ENCODE measurements around the gene RAPGEF1.

The RAPGEF1 gene

DNA sequence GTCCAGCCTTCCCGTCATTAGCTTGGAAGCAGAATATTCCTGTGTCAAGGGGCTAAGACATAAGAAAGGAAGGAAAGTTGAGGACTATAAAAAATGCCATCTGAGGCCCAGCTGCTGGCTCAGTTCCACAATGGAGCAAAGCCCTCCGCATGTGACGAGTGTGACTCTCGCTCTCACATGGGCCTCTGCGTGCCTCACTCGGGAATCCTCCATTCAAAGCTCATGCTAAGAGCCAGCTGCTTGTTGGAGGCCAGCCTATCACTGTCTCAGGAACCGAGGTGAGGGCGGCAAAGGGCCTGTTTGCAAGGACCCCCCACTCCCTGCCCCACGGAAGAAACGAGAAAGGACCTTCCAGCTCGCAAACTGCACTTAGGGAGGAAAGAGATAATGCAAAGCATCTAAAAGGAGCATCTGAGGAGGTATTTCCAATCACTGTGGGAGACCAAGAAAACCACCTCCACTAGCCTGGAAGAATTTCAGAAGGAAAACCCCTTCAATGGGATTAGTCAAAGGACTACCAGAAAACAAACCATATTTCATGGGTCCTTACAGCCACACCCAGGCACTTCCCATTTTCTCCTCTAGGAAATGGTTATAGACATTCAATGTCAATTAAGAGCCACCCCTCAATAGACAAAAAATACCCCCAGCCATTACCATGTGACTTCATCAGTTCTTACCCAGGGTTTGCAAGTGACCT lies 99.3 kb downstream of the RAPGEF1 start:
- DNase-seq = no peak

DNA sequence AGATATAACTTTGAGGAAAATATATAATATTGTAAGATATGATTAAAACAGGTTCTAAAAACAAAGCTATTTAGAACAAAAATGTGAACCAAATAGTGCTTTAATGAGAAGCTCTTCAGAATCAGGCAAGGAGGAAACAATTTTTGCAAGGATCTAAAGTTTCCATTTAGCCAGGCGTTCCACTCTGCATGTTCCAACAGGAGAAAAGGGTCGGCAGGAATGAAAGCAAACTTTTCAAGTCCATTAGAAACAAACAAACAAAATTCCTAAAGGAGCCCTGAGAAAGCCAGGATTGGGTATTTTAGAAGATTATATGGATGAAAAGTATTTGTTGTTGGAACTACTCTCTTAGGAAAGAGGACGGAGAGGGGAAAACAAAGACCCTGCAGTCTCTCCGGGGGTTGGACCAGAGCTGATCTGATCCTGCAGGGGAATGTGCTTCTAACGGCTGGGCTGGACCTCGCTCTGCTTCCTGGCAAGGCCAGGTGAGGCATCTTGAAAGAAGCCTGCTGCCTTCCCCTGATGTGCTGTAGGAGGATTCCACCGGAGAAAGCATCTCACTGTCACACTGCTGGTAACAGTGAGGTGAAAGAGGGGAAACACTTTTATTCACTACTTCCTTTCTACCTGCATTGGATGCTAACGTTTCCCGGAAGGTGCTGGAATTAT lies 100.0 kb downstream of the RAPGEF1 start:
- DNase-seq = no peak

DNA sequence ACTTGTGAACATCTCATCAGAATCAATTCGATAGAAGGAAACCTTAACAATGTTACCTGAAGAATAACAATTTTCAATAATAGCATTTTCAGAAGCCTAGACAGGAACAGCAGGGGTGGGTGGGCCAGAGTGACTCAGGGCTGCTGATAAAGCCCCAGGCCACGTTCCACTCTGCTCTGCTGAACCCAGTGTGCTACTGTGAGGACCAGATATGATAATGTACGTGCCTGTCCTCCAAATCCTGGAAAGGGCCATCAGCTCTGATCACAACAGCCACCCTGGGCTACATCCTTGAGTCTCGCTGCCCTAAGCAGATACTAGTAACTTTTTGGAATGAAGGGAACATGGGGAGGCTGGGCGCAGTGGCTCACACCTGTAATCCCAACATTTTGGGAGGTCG lies 103.3 kb downstream of the RAPGEF1 start:
- DNase-seq = no peak

DNA sequence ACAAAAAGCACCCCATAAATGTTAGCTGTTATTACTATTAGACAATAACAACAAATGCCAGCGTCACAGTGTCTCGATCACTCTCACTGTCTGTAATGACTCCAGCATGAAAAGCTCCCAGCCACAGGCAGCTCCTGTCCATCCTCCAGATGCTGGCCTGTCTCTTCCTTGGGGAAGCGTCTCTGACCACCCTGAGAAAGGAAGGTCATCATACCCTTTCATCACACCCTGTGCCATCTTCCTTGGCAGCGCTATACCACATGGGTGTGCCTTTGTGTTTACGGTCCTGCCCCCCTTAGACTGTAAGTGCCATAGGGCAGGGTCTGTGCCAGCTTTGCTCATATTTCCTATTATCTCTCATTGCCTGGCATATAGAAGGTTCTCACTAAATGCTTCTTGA lies 104.0 kb downstream of the RAPGEF1 start:
- DNase-seq = no peak

DNA sequence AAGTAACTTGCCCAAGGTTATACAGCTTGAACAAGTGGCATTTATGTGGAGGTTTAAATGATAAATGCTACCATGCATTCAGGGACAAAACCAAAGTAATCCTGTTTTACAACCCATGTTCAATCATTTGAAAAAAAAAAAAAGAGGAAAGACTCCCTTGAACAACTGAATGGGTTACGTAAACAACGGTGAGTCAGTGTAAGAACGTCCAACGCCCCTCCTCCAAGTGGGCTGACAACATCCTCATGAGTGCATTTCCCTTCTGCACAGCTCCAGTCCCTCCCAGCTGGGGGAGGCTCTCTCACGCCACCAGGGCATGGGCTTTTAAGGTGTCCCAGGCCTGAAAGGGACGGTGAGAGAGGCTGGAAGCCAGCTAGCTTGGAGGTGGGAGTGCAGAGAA lies 104.6 kb downstream of the RAPGEF1 start:
- DNase-seq = peak; percentile 25

DNA sequence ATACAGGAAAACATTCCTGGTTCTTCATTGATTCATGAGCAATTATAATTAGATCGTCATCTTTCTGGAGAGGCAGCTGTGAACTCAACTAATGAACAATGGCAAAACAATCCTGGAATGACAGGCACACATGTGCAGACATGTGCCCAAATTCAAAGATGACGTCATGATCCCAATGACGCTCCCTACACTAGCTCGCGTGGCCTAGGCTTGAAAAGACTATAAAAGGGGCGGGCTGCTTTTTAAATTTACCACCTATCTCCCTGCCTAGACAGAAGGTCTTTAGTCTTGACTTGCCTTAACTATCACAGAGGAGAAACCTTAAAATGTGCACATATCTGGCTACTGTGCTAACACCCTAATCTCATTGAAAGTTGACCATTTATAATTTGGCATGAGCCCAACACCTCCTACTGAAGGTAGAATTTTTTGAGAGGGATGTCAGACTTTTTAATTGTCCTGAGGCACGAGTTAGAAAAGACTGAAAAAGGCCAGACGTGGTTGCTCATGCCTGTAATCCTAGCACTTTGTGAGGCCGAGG lies 106.3 kb downstream of the RAPGEF1 start:
- DNase-seq = no peak

DNA sequence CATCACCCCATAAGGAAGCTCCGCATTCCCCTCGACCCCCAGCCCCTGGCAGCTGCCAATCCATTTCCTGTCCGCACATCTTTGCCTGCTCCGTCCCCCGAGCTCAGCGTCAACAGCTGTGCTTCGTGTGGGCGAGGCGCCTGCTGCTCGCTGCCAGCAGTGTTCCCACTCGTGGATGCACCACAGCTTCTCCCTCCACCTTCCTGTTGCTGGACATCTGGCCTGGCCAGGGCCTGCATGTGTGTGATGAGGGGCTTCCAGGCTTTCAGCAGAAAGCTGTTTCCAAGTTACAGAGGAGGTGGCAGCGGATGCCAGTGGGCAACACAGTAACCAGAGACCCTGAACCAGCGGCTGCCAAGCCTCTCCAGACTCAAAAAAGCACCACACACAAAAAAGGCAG lies 108.6 kb downstream of the RAPGEF1 start:
- no peak for DNase-seq

DNA sequence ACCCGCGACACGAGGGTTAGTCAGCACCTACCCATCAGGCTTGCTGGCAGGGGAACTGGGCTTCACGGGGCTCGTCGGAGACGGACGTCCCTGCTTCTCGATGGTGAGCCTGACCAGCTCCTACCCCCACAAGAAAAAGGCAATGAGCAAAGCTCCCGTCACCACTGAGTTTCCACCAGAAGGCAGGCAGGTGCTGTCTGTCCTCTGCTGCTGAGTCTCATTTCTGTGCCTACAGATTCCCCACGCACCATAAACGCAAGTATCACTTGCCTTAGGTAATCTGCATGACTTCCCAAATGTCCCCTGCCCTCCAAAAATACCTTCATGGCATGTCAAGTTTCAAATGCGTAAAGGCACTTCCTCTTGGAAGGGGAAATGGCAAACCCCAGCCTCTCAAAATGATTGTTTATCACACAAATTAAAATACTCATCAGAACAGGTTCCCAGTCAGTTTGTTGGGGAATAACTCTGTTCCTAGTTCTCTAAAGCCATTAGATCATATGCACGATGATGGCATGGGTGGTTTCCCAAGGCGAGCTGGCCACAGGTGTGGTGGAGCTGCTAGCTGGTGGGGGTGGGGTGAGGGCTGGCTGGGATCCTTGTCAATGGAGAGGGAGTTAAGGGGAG lies 109.6 kb downstream of the RAPGEF1 start:
- DNase-seq = no peak

DNA sequence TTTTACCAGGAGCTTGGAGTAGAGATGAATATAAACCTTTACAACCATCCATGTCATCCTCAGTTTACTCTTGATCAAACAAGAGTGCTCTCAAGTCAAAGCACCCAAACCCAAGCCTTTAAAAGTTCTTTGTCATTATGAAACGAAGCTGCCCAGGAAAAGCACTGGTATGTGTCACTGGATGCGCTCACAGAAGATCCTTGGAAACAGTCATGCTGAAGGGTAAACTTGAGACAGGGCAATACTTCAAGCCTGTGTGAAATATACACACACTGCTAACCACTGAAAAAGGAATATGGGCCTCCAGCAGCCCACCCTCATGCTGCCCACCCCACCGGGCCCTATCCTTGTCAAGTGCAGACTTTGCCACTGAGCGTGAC lies 110.1 kb downstream of the RAPGEF1 start:
- DNase-seq = no peak

DNA sequence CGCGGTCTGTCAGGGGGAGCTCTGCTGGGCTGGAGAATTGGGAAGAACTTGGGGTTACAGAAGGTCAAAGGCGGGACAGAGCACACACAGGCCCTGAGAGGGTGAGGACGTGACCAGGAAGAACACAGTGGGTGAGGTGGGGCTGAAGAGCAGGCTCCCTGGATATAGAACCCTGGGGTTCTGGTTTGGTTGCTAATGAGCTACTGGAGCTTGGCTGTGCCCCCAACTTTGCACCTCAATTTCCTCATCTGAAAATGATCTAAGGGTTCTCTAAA lies 110.7 kb downstream of the RAPGEF1 start:
- no peak for DNase-seq

DNA sequence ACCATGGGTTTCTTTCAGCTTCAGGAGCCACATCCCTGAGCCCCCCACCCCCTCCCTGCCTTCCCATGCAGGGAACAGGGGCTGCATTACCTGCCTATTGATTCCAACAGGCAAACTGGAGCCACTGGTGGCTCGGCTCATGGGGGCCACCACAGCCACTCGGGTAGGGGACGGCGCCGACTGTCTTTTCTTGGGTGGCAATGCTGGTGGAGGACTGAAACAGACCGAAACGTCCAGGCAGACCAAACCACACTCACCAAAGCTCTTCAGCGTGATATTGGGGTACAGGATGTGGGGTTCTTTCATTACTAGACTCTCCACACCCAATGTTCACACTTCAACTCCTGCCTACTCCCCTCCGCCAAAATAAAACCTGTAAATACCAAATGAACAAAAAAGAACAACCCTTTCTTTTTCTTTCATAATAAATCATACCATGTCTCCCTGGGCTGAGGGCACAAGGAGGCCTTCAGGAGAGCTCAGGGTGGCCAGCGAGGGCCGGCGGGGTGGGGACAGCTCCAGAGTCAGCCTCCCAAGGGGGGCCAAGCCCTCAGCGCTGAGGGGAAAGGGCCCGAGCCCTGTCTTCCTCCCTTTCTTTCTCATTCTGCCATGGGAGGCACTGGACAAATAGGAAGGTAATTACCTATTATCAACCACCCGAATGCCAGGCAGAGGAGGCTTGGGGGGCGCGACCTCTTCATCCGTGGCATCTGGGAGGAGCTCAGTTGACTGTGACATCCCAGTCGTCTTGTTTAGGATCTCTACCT lies 111.2 kb downstream of the RAPGEF1 start:
- DNase-seq = no peak

DNA sequence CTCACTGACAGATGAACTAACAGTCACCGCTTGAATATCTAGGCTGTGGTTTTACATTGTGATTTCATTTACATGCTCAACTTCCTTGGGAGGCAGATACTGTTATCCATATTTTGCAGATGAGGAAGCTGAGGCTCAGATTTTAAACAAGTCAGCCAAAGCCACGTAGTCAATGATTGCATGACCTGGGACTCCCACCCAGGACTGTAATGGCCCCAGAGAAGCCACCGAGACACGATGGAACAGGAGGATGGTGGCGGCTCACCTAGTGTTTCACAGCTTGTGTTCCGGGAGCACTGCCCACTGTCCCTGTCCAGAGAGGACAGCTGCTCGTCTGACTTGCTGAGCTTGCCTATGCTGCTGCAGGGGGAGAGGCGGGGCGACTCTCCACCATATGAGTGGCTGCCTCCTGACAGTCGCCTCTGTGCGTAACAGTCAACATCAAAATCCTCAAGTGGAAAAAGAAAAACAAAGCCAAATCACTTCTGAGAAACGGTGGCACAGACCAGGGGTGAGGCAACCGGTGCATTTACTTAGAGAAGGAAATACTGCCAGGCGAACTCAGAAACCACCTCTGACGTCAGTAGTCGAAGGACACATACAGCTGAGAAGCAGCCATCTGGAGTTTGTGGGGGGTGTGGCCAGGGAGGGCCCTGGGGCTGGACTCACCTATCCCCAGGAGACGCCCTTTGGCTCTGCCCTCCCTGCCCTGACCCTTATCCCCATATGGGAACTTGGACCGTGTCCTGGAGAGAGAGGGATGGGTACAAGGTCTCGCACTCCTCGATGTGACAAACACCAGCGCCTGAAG lies 112.0 kb downstream of the RAPGEF1 start:
- peak; percentile 26 for DNase-seq

DNA sequence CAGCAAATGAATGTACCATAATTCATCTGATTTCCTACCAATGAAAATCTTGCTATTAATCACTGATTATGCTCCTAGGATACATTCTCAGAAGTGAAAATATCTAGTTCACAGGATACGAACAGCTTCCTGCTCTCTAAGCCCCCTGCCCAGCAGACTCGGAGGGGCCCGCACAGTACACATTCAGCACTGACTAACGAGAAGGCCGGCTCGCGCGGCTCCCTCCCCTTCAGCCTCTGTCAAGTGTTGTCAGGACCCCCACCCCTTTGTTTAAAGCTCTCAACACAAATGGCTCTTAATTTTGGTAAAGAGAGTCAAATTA lies 112.6 kb downstream of the RAPGEF1 start:
- DNase-seq = no peak

DNA sequence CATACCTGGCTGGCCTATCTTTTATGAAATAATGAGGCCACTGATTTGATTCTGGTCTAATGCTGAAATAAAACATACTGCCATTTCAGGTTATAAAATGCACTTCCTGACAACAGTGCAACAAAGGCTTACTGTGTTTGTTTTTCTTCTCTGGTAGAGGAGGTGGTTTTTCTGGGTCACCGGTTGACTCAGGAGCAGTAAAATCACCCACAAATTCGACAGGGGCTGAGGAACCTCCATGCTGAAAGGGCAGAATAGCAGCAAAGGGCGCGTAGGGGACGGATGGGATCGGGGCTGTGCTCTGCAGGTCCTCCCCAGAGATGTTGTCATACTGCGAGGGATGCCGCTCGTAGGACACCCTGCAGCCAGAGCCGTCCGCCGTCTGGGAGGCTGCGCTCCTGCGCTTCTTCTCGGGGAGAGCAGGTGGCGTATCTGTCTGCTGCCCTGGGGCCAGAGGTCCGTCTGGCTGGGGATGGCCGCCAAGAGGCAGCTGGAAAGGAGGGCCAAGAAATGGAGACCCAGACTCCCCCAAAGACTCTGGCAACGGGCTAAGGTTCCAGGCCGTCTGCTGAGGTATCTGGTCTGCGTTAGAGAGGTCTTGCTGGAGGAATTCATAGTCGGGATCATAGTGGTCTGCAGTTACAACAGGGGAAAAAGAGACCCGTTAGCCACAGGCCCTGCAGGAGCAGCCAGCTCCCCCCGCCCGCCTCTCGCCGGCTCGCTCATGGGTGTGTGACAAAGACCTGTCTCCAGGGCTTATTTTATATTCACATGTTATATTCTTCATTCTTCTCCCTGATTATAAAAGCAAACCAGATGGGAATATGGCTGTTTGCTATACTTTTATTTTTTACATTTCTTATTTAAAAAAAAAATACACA lies 113.8 kb downstream of the RAPGEF1 start:
- DNase-seq = no peak

DNA sequence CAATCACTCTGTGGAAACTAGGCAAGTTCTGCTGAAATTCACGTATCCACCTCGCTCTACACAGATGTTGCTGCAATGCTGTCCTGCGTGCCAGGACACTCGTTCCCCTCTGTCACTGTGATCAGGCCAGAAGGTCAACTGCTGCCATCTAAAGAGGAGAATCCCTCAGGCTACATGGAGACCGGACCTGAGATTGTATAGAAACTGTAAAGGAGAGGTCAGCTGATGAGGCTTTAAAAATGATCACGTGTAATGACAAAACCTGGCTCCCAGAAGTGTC lies 114.4 kb downstream of the RAPGEF1 start:
- DNase-seq = no peak

DNA sequence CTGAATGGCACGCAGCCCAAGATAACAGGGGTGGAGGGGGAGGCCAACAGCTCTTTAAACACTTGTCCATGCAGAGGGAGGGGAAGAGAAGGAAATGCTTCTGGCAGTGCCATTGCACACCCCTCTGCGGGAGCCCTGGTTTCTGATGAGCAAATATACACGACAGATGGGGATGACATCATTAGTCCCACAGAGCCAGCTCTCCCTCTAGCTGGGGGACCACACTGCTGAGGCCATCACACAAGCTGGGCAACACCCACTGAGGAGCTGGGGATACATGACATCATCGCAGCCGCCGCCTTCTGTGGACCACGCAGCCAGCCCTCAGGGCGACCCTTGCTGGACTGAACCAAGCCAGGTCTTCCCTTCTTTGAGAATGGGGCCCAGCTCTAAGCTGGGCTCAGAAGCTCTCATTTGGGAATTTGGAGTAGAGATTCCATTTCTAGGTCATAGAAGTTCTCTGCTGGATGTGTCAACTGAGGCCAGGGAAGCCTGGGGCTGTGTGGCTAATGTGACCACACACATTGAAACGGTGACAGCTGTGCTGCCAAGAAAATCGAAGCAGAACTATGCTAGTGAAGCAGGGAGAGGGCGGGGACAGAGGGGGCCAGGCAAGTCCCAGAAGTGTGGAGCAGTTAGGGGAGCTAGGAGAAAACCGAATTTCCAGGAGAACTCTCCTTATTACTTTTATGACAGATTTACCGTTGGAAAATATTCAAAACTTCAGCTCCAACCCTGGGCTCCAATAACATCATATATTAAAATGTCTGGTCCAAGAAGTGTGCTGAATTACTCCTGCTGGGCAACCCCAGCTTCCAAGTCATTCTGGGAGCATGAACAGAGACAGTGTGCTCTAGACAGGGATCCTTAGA lies 115.0 kb downstream of the RAPGEF1 start:
- DNase-seq = no peak

DNA sequence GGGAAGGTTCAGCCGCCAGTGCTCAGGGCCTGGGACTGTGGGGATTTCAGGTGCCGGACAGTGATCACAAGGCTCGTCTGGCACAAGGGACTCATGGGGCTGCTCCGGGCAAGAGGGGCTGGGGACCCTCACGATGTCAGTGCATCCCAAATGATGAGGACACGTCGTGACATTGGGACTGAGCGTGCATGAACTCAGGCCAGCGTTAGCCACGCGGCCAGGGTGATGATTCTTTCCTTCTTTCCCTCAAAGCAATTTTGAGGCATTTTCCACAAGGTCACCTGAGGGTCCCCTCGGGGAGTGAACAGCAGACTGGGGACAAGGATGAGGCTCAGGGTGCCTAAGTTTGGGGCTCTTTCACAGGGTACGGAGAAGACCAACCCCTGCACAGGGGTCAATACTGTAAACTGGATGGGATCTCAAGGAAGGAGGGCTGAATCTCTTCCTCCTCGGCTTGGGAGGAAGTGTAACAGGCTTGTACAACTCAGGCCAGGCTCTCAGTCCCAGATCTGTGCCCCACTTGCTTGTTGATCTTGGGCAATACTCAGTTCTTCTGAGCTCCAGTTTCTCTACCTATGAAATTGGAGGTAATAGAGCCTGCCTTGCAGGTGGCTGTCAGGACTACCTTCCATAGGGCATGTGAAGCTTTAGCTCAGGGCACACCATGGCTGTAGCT lies 116.1 kb downstream of the RAPGEF1 start:
- no peak for DNase-seq

DNA sequence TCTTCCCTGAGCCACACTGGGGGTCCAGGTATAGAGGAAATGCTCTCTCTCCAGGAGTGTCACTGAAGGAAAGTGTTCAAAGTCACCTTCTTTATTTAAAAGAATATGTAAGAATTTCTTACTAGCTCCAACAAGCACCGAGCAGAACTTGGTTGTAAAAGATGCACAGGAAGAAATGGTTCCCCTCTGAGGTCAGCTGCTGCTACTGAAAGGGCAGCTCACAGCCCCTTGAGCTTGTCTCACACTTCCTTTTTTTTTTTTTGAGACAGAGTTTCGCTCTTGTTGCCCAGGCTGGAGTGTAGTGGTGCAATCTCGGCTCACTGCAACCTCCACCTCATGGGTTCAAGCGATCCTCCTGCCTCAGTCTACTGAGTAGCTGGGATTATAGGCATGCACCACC lies 117.4 kb downstream of the RAPGEF1 start:
- DNase-seq = no peak

DNA sequence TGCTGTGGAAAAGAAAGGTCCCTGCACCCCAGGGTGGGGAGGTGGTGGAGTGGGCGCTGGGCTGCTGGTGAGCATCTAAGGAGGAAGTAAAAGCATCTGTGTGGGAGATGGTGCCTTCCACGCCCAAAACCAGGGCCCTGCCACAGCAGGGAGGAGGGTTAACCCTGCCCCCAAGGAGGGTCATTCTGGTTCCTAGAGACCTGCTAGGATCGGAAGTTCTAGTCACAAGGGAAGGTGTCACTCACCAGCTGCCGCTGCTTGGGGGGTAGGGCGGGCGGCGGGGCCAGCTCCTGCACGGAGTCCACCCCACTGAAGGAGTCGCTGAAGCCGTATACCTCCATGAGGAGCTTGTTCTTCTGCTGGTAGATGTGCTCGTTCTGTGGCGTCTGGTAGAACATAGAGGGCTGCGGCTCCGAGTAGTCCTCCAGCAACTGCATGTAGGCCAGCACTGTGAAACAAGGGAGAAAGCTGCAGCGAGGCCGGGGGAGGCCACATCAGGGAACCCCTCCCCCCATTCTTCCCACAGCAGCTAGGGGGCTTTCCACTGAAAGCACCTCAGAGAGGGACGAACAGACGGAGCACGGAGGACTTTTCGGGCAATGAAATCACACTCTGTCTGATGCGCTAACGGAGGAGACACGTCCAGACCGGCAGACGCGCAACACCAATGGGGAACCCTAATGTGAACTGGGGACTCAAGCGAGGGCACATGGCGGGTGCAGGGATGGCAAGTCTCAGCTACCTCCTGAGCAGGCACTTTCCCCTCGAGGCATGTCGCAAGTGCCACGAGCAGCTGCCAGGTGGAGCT lies 118.1 kb downstream of the RAPGEF1 start:
- no peak for DNase-seq

Measured in effector CD8-positive, alpha-beta T cell (primary cell).